Stimulated activated CD8-positive, alpha-beta memory T cell treated with anti-CD3 and anti-CD28 coated beads, Interleukin-4, amount 100 ng/mL, for 4 hours (primary cell): Measurements from ENCODE around the gene MRPL50.
"Not testable (repeated sequence)": the region's sequence is repeated elsewhere in the genome, so short reads cannot be mapped to it uniquely, and the experiment has no call there.

Experiments used
- DNase-seq, 2 donors: peaks; one replicate each; pipeline ENCODE4 v3.0.0-alpha.2; 2020; ENCODE audit warnings: low read depth in 2 of 2, low spot score in 1 of 2

MRPL50 gene

DNA sequence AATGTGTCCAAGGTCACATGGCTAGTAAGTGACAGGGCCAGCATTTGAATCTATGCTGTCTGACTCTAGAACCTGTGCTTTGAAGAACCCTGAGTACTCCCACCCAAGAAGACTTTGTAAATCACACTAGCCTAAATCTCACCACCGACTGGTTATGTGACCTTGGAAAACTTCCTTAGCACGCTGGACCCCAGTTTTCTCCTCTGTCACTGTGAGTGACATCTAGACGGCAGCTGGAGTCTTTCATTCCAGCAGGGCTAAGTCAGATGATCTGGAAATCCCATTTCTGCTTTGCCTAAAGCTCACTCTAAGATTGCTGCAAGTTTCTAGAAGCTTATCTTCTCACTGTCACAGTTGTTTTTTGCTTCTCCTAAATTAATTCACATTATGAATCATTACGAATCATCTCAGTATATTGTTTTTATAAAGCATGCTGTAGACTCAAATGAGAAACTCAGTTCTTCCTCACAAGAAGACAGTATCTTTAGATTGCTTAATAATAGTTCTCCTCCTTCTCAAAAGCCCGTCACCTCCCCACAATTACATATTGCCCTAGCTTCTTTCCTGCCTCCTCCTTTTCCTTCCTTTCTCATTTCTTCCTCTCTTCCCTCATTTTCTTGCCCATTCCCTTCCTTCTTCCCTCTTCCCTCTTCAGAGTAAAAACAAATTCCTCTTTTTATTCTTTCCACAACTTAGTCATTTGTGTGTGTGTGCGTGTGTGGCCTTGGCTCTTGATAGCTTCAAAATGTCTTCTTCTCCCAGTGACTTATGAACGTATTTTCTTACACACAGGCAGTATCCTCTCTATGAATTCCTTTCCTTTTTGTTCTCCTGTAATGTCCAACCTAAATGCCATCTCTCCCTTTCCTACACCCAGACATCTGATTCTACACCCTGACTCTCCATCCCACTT, 20.4 kb upstream of the MRPL50 start:
- no peak for DNase-seq

DNA sequence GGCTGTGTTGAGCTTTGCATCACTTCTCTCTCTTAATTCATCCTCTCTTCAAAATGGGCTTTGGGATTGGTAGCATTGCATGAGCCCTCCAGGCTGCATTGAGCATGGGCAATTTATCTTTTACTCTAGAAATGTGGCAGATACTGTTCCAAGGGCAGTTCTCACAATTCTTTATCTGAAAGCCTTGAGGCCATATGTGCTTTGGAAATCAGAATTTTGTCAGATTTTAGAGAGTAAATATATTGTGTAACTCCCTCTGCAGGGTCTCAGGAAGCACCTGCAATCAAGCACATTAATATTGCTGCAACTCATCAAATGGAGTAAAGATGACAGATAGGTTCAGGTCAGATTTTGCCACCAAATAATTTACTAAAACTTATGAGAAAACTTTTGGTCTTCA, 19.6 kb upstream of the MRPL50 start:
- no peak for DNase-seq

DNA sequence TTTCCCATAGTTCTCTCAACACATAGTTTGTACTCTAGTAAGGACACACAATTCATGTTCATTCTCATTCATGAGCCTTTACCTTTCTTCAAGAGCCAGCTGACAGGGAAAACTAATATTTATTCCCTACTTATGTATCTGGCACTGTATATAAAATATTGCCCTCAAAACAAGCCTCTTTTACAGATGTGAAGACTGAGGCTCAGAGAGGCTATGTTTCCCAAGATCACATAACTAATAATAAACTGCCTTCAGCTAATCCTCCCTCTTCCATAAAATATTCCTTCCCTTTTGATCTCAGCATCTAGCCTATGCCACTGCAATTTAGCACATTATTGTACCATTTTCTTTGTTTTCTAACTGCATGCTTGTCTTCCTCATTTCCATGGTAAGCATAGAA, 19.0 kb upstream of the MRPL50 start:
- DNase-seq, result no peak

DNA sequence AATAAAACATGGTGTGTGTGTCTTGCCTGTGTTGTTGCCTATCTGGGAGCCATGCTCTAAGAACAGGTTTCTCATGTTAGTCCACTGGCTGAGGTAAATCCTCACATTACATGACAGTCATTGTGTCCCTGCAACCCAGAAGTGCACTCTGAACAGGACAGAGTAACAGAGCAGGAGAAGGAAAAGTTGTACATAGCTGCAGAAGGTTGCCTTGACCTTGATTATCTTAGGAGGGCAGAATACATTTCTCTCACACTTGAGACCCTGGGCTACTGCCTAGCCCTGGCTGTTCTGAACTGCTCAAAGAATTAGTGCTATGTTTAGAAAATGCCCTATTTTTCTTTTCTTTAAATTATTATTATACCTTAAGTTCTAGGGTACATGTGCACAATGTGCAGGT, 17.2 kb upstream of the MRPL50 start:
- no peak for DNase-seq

DNA sequence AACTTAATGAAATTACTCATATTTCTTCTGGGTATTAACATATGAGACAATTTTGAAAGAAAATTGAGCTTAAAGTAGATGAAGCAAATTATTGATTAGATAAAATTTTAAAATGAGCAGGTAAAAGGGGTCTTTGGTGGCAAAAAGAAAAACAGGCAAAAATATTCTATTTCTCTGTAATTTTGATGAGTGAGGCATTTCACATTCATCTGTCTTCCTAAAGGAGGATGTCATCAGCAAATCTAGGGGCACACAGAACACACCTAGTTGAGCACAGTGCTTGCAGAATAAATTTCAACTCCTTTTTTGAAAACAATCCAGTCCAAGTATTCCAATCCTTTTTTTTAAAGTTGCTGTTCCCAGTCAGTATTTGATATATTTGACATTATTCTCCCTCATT, 16.4 kb upstream of the MRPL50 start:
- DNase-seq, result no peak

DNA sequence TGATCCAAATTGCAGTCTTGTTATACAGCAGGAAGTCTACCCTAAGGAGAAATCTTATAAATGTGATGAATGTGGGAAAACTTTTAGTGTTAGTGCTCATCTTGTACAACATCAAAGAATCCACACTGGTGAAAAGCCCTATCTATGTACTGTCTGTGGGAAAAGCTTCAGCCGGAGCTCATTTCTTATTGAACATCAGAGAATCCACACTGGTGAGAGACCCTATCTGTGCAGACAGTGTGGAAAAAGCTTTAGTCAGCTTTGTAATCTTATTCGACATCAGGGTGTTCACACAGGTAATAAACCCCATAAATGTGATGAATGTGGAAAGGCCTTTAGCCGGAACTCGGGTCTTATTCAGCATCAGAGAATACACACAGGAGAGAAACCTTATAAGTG, 10.7 kb upstream of the MRPL50 start:
- DNase-seq, result no peak

DNA sequence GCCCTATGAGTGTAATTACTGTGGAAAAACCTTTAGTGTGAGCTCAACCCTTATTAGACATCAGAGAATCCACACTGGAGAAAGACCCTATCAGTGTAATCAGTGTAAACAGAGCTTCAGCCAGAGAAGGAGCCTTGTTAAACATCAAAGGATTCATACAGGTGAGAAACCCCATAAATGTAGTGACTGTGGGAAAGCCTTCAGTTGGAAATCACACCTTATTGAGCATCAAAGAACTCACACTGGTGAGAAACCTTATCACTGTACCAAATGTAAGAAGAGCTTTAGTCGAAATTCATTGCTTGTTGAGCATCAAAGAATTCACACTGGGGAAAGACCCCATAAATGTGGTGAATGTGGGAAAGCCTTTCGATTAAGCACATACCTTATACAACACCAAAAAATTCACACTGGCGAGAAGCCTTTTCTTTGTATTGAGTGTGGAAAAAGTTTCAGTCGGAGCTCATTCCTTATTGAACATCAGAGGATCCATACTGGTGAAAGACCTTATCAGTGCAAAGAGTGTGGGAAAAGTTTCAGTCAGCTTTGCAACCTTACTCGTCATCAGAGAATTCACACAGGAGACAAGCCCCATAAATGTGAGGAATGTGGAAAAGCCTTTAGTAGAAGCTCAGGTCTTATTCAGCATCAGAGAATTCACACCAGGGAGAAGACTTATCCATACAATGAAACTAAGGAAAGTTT, 10.1 kb upstream of the MRPL50 start:
- DNase-seq, result no peak

DNA sequence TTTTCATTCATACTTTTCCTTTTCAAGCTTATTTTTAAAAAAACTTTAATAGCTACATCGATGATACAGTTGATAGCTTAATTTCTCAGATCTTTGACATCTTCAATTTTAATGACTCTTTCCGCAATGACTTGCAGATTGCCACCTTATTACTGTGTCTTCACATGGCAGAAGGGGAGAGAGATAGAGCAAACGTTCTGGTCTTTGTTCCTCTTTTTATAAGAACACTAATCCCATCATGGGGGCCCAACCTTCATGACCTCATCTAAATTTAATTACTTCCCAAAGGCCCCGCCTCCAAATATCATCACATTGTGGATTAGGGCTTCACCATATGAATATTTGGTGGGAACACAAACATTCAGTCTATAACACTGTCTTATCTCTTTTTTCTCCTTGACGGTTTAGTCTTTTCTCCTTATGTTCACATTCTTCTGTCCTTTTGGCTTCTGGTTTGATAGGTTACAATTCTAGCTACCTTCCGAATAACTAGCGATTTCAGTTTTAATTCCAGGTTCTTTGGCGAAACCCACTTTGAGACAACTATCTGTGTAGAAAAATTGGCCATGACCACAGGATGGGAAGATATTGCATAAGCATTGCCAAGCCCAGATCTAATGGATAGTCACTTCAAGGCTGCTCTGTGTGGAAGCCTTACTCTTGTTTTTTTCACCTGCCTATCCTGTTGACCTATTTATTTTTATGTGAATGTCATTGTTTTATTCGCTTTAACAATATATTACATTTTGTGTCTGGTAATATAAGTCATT, 5.3 kb upstream of the MRPL50 start:
- no peak for DNase-seq

DNA sequence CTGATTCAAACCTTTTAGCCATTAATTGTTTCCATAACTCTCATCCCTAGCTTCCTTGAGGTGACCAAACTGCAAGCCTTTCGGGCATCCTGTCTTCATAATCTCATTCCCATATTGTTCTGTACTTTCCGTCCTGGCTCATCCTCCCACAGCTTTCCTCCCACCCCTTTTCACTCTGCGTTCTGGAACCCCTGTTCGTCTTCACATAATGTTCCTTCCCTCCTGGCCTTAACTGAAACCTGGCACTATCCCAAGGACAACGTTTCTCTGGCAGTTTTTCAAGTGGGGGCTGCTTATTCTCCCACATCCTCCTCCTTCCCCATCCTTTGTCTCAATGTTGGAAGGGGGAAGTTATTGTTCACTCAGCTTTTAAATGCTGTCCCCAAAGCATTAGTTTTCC, 1.7 kb upstream of the MRPL50 start:
- no peak for DNase-seq

DNA sequence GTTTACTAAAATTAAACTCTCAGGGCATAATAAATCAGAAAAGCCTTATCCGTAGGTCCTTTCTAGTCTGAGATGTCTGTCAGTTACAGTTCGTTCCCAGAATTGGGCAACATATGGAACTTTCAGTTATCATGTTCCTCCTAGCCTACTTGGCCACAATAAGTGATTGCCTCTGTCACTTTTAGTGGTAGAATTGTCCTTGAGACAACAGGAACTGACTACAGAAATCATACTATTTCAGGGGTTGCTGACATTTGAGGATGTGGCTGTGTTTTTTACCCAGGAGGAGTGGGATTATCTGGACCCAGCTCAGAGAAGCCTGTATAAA, 1.2 kb upstream of the MRPL50 start:
- DNase-seq, result no peak

DNA sequence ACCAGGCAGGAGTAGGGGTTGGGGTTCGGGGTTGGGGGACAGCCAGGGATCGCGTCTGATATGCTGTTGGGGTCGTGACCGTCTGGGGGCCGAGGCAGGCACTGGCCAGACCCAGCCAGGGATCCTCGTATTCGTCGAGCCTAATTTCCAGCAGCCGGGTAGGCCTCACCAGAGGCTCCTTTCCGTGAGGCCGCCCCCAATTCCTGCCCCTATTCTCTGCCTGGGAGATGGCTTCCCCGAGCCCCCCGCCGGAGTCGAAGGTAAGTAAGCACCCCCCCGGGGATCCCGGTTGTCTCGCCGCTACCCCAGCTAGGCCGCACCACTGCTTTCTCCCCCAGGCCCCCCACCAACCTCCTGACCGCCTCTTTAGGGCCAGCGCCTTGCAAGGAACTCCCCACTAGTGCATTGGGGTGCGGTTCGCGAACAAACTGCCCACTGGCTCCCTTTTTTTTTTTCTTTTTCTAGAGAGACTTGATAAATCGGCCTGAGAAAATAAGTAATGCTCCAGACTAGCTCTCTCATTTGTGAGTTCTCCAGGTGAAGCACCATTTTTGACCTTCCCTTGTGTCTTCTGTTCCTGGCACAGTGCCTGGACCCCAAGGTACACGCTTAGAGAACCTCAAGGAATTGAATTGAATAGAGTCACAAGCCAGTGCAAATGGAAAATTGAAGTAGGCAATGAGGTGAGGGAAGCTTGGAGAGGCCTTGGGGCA, 668 bp upstream of the MRPL50 start:
- no peak for DNase-seq

DNA sequence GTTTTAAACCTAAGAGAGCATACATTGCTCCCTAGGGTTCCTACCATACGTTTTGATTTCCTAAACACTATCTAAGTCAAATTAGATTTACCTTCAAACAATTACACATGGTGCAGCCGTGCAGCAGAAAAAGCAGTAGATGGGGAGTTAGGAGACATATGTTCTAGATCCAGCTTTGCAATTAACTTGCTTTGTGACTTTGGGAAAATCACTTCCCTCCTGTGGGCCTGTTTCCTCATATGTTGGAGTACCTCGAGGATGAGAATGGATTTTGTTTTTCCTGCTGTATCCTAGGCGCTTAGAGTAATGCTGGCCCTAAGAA, 711 bp downstream of the MRPL50 start:
- no peak for DNase-seq

DNA sequence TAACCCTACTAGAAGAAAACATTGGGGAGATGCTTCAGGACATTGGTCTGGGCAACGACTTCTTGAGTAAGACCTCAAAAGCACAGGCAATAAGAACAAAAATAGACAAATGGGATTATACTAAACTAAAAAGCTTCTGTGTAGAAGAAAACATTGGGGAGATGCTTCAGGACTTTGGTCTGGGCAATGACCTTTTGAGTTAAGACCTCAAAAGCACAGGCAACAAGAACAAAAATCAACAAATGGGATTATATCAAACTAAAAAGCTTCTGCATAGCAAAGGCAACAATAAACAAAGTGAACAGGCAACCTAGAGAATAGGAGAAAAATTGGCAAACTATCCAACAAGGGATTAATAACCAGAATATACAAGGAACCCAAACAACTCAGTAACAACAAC, 3.7 kb downstream of the MRPL50 start:
- no peak for DNase-seq

DNA sequence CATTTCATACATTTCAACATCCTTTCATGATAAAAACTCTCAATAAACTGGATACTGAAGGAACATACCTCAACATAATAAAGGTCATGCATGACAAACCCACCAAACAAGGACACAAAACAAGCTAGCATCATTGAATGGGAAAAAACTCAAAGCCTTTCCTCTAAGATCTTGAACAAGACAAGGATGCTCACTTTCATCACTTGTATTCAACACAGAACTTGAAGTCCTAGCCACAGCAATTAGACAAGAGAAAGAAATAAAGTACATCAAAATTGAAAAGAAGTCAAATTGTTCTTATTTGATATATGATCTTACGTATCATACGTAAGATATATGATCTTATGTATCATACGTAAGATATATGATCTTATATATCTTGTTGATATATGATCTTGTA, 5.3 kb downstream of the MRPL50 start:
- no peak for DNase-seq

DNA sequence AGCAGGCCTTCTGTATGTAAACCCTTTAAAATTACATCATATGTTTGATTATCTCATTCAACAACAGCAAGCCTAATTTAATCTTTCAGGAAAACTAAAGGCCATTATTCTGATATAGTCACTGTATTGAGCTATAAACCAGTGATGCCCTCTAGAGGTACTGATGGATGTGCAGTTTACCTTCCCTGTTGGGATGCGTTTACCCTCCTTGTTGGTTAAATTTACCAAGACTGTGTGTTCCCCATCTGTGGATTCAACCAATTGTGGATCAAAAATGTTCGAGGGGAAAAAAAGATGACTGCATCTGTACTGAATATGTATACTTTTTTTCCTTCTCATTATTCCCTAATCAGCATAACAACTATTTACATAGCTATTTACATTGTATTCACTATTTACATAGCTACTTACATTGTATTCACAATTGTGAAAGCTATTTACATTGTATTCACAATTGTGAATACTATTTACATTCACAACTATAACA, 9.9 kb downstream of the MRPL50 start:
- DNase-seq, result no peak

DNA sequence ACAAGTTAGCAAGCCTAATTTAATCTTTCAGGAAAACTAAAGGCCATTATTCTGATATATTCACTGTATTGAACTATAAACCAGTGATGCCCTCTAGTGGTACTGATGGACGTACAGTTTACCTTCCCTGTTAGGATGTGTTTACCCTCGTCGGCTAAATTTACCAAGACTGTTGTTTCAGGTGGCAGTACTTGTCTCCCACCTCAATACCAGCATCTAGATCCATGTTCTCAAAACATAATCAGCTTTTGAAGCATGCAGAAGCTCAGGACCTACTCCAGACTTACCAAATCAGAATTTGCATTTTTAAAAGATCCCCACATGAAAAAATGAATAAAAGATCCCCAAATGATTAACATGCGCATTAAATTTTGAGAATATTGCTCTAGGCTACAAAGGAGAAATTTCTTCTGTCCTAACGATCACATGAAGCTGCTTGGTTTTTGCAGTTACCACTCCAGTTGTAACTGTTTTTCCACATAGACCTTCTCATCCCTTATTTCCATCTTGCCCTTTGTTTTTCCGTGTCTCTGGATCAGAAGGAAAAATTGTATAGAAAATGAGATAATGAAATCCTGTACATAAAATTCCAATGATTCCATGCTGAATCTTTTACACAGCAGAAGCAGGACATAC, 10.4 kb downstream of the MRPL50 start:
- DNase-seq, result no peak

DNA sequence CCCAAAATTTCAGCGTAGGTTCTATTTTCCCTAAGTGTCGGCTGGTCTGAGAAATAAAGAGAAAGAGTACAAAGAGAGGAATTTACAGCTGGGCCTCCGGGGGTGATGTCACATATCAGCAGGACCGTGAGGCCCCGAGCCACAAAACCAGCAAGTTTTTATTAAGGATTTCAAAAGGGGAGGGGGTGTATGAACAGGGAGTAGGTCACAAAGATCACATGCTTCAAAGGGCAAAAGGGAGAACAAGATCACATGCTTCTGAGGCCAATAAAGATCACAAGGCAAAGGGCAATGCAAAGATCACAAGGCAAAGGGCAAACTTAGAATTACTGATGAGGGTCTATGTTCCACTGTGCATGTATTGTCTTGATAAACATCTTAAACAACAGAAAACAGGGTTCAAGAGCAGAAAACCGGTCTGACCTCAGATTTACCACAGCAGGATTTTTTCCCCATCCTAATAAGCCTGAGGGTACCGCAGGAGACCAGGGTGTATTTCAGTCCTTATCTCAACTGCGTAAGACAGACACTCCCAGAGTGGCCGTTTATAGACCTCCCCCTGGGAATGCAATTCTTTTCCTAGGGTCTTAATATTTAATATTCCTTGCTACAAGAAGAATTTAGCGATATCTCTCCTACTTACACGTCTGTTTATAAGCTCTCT, 13.4 kb downstream of the MRPL50 start, which contains the start of gene BAAT:
Gene BAAT, minus strand, starts transcription at position 134 of the 664 bp plus-strand sequence. CDS start 13,602 bp downstream, outside the sequence.
- DNase-seq, result not testable (repeated sequence)

DNA sequence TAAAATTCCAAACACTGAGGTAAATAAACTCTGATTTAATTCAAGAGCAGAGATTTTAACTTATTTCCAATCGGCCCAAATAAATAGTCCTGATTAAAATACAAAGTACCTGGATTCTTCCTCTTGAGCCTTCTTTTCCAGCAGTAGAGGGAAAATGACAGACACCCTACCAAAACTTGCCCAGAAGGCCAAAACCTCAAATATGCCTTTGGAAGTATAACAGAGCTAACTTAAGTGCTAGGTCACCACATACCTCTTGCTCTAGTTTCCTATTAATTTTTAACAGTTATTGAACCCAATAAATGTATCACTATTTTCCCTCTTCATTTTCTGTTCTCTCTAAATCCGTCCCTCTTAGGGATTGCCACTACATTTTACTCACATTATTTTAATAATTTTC, 15.1 kb downstream of the MRPL50 start:
- no peak for DNase-seq

DNA sequence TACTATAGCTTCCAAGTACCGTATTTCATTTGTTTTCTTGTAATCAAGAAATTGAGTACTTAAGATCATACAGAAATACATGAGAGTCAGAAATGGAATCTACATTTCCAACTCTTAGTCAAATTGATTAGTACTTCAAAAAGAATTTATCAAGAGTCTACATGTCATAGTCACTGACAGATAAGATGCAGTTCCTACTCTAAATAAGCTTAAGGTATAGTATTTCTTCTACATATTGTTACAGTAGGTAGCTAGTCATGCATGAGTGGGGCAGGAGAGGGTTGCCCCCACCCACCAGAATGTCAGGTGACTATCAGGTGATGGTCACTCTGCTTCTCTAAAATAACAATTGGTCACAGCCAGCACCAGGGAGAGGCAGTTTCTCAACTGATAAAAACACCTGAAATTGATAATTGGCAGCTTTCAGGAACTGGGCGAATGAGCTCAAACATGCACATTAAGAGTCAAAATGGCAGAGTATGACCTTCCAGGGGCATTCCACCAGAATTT, 16.5 kb downstream of the MRPL50 start:
- DNase-seq, result no peak

DNA sequence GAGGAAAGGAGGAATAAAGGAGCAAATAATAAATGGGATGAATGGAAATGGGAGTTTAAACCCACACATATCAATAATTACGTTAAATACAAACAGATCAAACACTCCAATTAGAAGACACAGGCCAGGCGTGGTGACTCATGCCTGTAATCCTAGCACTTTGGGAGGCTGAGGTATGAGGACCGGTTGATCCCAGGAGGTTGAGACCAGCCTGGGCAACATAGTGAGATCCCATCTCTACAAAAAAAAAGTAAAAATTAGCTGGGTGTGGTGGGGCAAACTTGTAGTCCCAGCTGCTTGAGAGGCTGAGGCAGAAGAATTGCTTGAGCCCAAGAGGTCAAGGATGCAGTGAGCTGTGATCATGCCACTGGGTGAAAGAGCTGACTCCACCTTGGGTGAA, 17.3 kb downstream of the MRPL50 start:
- DNase-seq, result no peak
